GM23338 (cell line): ENCODE data around the gene C4A. TPM values are rescaled to one million over a fixed set of nuclear protein-coding genes. Genes with fewer than 3 reads are reported as not detected.

Experiments used
- ATAC-seq: fragments of 200-7000 bp; cut with Tn5 transposase; 3 replicates; pipeline ENCODE4 v1.9.1; 2020
- DNase-seq: peaks from one replicate; pipeline ENCODE4 v3.0.0-alpha.2; 2015; ENCODE audit warnings: low spot score
- H2AFZ ChIP-seq: fragments of 200-600 bp; sonication (generic); 2 replicates; pipeline ENCODE4 v1.8.0; 2016; ENCODE audit warnings: antibody characterized with exemption, mild to moderate bottlenecking, moderate library complexity
- H3F3A ChIP-seq: fragments of 200-600 bp; sonication (generic); replicated peaks from 2 replicates; pipeline ENCODE4 v1.8.0; 2017; ENCODE audit warnings: antibody characterized with exemption, mixed run types, low read depth
- H3K27ac ChIP-seq: fragments of 200-600 bp; sonication (generic); 2 replicates; pipeline ENCODE4 v1.6.1; 2016; ENCODE audit warnings: low read depth
- H3K27me3 ChIP-seq: fragments of 200-600 bp; sonication (generic); 2 replicates; pipeline ENCODE4 v1.8.0; 2016; ENCODE audit warnings: mild to moderate bottlenecking, mixed run types, moderate library complexity; ENCODE audit not compliant: insufficient read depth
- H3K36me3 ChIP-seq: fragments of 200-600 bp; sonication (generic); 2 replicates; pipeline ENCODE4 v1.8.0; 2016; ENCODE audit warnings: mild to moderate bottlenecking; ENCODE audit not compliant: insufficient read depth
- H3K4me1 ChIP-seq: fragments of 200-600 bp; sonication (generic); 2 replicates; pipeline ENCODE4 v1.8.0; 2016; ENCODE audit warnings: mild to moderate bottlenecking, moderate library complexity; ENCODE audit not compliant: insufficient read depth
- H3K4me2 ChIP-seq: fragments of 200-600 bp; sonication (generic); 2 replicates; pipeline ENCODE4 v1.7.1; 2017; ENCODE audit warnings: mixed run types
- H3K4me3 ChIP-seq: fragments of 200-600 bp; sonication (generic); 2 replicates; pipeline ENCODE4 v1.6.1; 2016; ENCODE audit warnings: mixed run types
- H3K79me2 ChIP-seq: fragments of 200-600 bp; sonication (generic); replicated peaks from 2 replicates; pipeline ENCODE4 v1.8.0; 2017; ENCODE audit warnings: mild to moderate bottlenecking; ENCODE audit not compliant: insufficient read depth
- H3K9me2 ChIP-seq: fragments of 200-600 bp; sonication (generic); 2 replicates; pipeline ENCODE4 v1.8.0; 2017; ENCODE audit not compliant: insufficient read depth
- H4K20me1 ChIP-seq: fragments of 200-600 bp; sonication (generic); replicated peaks from 2 replicates; pipeline ENCODE4 v1.8.0; 2017; ENCODE audit warnings: mild to moderate bottlenecking; ENCODE audit not compliant: insufficient read depth
- H3K27ac Mint-ChIP-seq: 2 replicates; pipeline ENCODE4 v1.8.0; 2020; ENCODE audit warnings: inconsistent platforms, mild to moderate bottlenecking, moderate library complexity, mixed read lengths
- H3K27me3 Mint-ChIP-seq: 3 replicates; pipeline ENCODE4 v1.8.0; 2022; ENCODE audit warnings: low read depth, mild to moderate bottlenecking, moderate library complexity, mixed read lengths, inconsistent platforms; ENCODE audit not compliant: insufficient read depth, poor library complexity
- H3K36me3 Mint-ChIP-seq: 3 replicates; pipeline ENCODE4 v1.8.0; 2021; ENCODE audit warnings: low read depth, mild to moderate bottlenecking, inconsistent platforms, moderate library complexity, mixed read lengths
- H3K4me1 Mint-ChIP-seq: 3 replicates; pipeline ENCODE4 v1.8.0; 2020; ENCODE audit warnings: mild to moderate bottlenecking, inconsistent platforms, mixed read lengths
- H3K4me3 Mint-ChIP-seq: 3 replicates; pipeline ENCODE4 v1.8.0; 2021; ENCODE audit warnings: moderate library complexity, mild to moderate bottlenecking, inconsistent platforms, mixed read lengths
- H3K9me3 Mint-ChIP-seq: 3 replicates; pipeline ENCODE4 v1.8.0; 2020; ENCODE audit warnings: moderate library complexity, mild to moderate bottlenecking, inconsistent platforms, mixed read lengths
- CREB1 ChIP-seq: fragments of 250-450 bp; sonication (Bioruptor Pico); IDR thresholded peaks from 2 replicates; pipeline ENCODE4 v1.5.0; 2020; ENCODE audit warnings: low read depth, mild to moderate bottlenecking, moderate library complexity
- EZH2 ChIP-seq: fragments of 200-600 bp; sonication (generic); IDR thresholded peaks from one replicate; pipeline ENCODE4 v1.8.0; 2017; ENCODE audit warnings: antibody characterized with exemption, mild to moderate bottlenecking, low read depth; ENCODE audit not compliant: unreplicated experiment
- EZH2phosphoT487 ChIP-seq: fragments of 200-600 bp; sonication (generic); IDR thresholded peaks from one replicate; pipeline ENCODE4 v1.8.1; 2018; ENCODE audit warnings: antibody characterized with exemption; ENCODE audit not compliant: unreplicated experiment
- JUNB ChIP-seq: IDR thresholded peaks from one replicate; pipeline ENCODE4 v1.6.1; 2016; ENCODE audit warnings: antibody characterized with exemption; ENCODE audit not compliant: unreplicated experiment
- NANOG ChIP-seq: IDR thresholded peaks from 2 replicates; pipeline ENCODE4 v1.6.1; 2016; ENCODE audit warnings: antibody characterized with exemption, borderline replicate concordance
- ZNF114 ChIP-seq: fragments of 250-450 bp; sonication (Bioruptor Pico); IDR thresholded peaks from 2 replicates; pipeline ENCODE4 v1.5.0; 2020; ENCODE audit warnings: mild to moderate bottlenecking, moderate library complexity
- ZNF331 ChIP-seq: fragments of 250-450 bp; sonication (Bioruptor Pico); IDR thresholded peaks from 2 replicates; pipeline ENCODE4 v1.5.0; 2020; ENCODE audit warnings: low read depth, mild to moderate bottlenecking, moderate library complexity
- polyA plus RNA-seq: library from polyadenylated mRNA; unstranded; fragments of >200 nt; fragmentation: Nextera tagmentation; extraction: Ambion mirVana; gene quantifications from 2 replicates; pipeline ENCODE4 v1.2.1, GENCODE V29; 2016
- total RNA-seq: library from RNA; depleted of rRNA; stranded (reverse); fragments of >200 nt; shearing (Covaris generic); gene quantifications from 2 replicates; pipeline ENCODE4 v1.2.3, GENCODE V29; 2014
- TF ChIP-seq, protein P1 (sequence below): IDR thresholded peaks from 2 replicates; pipeline ENCODE4 v1.6.1; 2016; ENCODE audit warnings: antibody characterized with exemption
- TF ChIP-seq, protein P2 (sequence below): fragments of 250-450 bp; sonication (Bioruptor Pico); IDR thresholded peaks from 2 replicates; pipeline ENCODE4 v1.5.0; 2020; ENCODE audit warnings: mild to moderate bottlenecking, moderate library complexity
- TF ChIP-seq, protein P3 (sequence below): IDR thresholded peaks from one replicate; pipeline ENCODE4 v1.6.1; 2018; ENCODE audit warnings: antibody characterized with exemption; ENCODE audit not compliant: unreplicated experiment
- TF ChIP-seq, protein P4 (sequence below), 2 experiments: fragments of 200-600 bp in 1 of 2; sonication (generic) in 1 of 2; conservative IDR thresholded peaks; 2 replicates each; pipeline versions ENCODE4 v1.5.1 to v1.6.1; 2016 to 2017; ENCODE audit warnings: antibody characterized with exemption in 2 of 2, low read depth in 2 of 2, mild to moderate bottlenecking in 2 of 2, moderate library complexity in 1 of 2

Gene C4A
- total and polyA plus RNA-seq, 2 experiments from 2014 or later, result 0.48 to 0.97 TPM

DNA sequence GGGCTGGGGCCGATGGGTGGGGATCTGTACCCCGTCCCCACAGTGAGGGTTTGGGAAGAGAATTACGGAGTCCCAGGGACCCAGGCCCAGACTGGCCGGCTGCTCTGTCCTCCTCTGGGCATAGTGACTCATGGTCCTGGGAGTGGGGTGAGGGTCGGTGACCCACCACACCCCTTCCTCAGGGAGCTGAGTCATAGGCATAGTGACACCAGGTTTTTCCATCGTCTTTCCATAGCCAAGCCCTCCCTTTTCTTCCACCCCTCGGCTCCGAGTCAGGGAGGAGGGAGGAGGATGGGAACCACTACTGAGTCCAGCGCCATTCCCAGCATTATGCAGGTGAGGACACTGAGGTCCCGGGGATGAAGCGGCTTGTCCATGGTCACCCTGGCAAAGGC lies 65.2 kb downstream of the C4A start (continued):
- no peak for TF ChIP-seq JUNB
- no peak for TF ChIP-seq EZH2phosphoT487
- TF ChIP-seq NANOG, result no peak
- no peak for TF ChIP-seq ZNF114 (CRISPR knock-in tag)
- TF ChIP-seq ZNF331 (CRISPR knock-in tag), result no peak
- TF ChIP-seq EZH2, result no peak
- TF ChIP-seq CREB1, result no peak
- TF ChIP-seq, protein P1, sequence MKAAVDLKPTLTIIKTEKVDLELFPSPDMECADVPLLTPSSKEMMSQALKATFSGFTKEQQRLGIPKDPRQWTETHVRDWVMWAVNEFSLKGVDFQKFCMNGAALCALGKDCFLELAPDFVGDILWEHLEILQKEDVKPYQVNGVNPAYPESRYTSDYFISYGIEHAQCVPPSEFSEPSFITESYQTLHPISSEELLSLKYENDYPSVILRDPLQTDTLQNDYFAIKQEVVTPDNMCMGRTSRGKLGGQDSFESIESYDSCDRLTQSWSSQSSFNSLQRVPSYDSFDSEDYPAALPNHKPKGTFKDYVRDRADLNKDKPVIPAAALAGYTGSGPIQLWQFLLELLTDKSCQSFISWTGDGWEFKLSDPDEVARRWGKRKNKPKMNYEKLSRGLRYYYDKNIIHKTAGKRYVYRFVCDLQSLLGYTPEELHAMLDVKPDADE, result no peak

DNA sequence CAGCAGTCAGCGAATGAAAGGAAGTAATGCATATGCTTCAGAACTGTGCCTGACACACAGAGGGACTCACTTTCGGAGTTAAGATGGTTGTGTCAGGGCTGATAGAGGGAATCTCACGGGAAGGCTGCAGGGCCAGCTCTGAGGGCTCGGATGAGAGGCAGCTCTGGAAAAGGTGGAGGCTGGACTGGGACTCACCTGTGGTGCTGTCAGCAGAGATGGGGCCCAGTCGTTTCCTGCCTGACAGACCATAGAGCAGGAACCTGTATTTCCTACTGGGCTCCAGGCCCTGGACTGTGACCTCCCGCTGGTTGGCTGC lies 65.6 kb downstream of the C4A start:
- no peaks in the 10 kb centered on the region; the same call in 1 of the 2 replicates for H3K4me1 ChIP-seq
- H4K20me1 ChIP-seq, result no peaks in the 10 kb centered on the region
- Mint-ChIP-seq H3K9me3 (no peaks in the 10 kb centered on the region; the same call in 2 of the 3 replicates), H3K27ac (no peak overlapping the region), H3K36me3 (no peaks in the 10 kb centered on the region), H3K27me3 (peaks cover 9% of the 10 kb centered on the region), H3K4me1 (peaks cover 3% of the 10 kb centered on the region; the same call in 2 of the 3 replicates), H3K4me3 (no peak overlapping the region)
- 0 out of 2 replicates have a peak, but pooled peaks cover 3% of the 10 kb centered on the region for H3F3A ChIP-seq
- H3K27me3 ChIP-seq, result no peaks in the 10 kb centered on the region
- no peak overlapping the region for H3K27ac ChIP-seq
- no peak overlapping the region for H3K4me2 ChIP-seq
- no peaks in the 10 kb centered on the region for H3K36me3 ChIP-seq
- ATAC-seq (no peak), DNase-seq (no peak)
- H3K4me3 ChIP-seq, result no peak overlapping the region
- H2AFZ ChIP-seq, result no peak overlapping the region
- no peaks in the 10 kb centered on the region for H3K79me2 ChIP-seq
- H3K9me2 ChIP-seq, result no peaks in the 10 kb centered on the region
- TF ChIP-seq JUNB (no peak), CREB1 (no peak), NANOG (no peak), ZNF331 (CRISPR knock-in tag) (no peak), EZH2 (no peak), ZNF114 (CRISPR knock-in tag) (no peak)
- TF ChIP-seq, protein P2, sequence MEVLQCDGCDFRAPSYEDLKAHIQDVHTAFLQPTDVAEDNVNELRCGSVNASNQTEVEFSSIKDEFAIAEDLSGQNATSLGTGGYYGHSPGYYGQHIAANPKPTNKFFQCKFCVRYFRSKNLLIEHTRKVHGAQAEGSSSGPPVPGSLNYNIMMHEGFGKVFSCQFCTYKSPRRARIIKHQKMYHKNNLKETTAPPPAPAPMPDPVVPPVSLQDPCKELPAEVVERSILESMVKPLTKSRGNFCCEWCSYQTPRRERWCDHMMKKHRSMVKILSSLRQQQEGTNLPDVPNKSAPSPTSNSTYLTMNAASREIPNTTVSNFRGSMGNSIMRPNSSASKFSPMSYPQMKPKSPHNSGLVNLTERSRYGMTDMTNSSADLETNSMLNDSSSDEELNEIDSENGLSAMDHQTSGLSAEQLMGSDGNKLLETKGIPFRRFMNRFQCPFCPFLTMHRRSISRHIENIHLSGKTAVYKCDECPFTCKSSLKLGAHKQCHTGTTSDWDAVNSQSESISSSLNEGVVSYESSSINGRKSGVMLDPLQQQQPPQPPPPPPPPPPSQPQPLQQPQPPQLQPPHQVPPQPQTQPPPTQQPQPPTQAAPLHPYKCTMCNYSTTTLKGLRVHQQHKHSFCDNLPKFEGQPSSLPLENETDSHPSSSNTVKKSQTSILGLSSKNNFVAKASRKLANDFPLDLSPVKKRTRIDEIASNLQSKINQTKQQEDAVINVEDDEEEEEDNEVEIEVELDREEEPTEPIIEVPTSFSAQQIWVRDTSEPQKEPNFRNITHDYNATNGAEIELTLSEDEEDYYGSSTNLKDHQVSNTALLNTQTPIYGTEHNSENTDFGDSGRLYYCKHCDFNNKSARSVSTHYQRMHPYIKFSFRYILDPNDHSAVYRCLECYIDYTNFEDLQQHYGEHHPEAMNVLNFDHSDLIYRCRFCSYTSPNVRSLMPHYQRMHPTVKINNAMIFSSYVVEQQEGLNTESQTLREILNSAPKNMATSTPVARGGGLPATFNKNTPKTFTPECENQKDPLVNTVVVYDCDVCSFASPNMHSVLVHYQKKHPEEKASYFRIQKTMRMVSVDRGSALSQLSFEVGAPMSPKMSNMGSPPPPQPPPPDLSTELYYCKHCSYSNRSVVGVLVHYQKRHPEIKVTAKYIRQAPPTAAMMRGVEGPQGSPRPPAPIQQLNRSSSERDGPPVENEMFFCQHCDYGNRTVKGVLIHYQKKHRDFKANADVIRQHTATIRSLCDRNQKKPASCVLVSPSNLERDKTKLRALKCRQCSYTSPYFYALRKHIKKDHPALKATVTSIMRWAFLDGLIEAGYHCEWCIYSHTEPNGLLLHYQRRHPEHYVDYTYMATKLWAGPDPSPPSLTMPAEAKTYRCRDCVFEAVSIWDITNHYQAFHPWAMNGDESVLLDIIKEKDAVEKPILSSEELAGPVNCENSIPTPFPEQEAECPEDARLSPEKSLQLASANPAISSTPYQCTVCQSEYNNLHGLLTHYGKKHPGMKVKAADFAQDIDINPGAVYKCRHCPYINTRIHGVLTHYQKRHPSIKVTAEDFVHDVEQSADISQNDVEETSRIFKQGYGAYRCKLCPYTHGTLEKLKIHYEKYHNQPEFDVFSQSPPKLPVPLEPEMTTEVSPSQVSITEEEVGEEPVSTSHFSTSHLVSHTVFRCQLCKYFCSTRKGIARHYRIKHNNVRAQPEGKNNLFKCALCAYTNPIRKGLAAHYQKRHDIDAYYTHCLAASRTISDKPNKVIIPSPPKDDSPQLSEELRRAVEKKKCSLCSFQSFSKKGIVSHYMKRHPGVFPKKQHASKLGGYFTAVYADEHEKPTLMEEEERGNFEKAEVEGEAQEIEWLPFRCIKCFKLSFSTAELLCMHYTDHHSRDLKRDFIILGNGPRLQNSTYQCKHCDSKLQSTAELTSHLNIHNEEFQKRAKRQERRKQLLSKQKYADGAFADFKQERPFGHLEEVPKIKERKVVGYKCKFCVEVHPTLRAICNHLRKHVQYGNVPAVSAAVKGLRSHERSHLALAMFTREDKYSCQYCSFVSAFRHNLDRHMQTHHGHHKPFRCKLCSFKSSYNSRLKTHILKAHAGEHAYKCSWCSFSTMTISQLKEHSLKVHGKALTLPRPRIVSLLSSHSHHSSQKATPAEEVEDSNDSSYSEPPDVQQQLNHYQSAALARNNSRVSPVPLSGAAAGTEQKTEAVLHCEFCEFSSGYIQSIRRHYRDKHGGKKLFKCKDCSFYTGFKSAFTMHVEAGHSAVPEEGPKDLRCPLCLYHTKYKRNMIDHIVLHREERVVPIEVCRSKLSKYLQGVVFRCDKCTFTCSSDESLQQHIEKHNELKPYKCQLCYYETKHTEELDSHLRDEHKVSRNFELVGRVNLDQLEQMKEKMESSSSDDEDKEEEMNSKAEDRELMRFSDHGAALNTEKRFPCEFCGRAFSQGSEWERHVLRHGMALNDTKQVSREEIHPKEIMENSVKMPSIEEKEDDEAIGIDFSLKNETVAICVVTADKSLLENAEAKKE (CRISPR knock-in tag), result no peak
- TF ChIP-seq, protein P3, sequence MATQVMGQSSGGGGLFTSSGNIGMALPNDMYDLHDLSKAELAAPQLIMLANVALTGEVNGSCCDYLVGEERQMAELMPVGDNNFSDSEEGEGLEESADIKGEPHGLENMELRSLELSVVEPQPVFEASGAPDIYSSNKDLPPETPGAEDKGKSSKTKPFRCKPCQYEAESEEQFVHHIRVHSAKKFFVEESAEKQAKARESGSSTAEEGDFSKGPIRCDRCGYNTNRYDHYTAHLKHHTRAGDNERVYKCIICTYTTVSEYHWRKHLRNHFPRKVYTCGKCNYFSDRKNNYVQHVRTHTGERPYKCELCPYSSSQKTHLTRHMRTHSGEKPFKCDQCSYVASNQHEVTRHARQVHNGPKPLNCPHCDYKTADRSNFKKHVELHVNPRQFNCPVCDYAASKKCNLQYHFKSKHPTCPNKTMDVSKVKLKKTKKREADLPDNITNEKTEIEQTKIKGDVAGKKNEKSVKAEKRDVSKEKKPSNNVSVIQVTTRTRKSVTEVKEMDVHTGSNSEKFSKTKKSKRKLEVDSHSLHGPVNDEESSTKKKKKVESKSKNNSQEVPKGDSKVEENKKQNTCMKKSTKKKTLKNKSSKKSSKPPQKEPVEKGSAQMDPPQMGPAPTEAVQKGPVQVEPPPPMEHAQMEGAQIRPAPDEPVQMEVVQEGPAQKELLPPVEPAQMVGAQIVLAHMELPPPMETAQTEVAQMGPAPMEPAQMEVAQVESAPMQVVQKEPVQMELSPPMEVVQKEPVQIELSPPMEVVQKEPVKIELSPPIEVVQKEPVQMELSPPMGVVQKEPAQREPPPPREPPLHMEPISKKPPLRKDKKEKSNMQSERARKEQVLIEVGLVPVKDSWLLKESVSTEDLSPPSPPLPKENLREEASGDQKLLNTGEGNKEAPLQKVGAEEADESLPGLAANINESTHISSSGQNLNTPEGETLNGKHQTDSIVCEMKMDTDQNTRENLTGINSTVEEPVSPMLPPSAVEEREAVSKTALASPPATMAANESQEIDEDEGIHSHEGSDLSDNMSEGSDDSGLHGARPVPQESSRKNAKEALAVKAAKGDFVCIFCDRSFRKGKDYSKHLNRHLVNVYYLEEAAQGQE, result no peak
- TF ChIP-seq, protein P1, result no peak
- TF ChIP-seq, protein P4, sequence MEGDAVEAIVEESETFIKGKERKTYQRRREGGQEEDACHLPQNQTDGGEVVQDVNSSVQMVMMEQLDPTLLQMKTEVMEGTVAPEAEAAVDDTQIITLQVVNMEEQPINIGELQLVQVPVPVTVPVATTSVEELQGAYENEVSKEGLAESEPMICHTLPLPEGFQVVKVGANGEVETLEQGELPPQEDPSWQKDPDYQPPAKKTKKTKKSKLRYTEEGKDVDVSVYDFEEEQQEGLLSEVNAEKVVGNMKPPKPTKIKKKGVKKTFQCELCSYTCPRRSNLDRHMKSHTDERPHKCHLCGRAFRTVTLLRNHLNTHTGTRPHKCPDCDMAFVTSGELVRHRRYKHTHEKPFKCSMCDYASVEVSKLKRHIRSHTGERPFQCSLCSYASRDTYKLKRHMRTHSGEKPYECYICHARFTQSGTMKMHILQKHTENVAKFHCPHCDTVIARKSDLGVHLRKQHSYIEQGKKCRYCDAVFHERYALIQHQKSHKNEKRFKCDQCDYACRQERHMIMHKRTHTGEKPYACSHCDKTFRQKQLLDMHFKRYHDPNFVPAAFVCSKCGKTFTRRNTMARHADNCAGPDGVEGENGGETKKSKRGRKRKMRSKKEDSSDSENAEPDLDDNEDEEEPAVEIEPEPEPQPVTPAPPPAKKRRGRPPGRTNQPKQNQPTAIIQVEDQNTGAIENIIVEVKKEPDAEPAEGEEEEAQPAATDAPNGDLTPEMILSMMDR (conservative IDR thresholded peaks at IDR 0.05; ENCODE audit: low read depth in 2 of 2), result no peak
